AG08395 (cell line): ENCODE results near the gene SMAD3.

Source experiments
- DNase-seq: peaks from one replicate; pipeline ENCODE4 v3.0.0; 2012; ENCODE audit warnings: mixed read lengths, low spot score

The SMAD3 gene

DNA sequence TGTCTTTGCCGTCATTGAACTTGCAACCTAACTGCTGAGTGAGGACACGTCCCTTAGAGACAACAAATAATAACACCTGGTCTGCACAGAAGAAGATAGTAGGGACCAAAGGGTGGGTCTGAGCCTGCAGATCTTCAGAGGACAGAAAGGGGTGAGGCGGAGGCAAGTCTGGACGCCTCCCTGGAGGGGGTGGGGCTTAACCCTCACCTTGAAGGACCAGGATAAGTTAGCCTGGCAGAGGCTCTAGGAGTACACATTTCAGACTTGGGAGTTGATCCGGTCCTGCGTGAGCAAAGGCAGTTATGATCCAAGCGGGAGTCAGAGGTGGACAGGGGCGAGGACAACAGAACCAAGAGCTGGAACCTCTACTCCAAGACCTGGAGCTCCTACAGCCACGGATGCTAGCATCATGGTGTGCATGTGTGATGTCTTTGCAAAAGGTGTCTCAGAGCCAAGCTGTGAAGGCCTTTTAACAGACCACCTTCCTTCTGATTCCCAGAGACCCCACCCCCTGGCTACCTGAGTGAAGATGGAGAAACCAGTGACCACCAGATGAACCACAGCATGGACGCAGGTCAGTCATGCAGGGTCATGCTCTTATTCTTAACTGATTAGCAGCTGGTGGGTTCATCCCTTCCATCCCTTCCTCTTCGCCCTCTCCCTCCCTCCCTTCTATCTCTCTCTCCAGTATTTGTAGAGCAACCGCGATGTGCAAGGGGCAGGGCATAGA, 101.0 kb downstream of the SMAD3 start:
- no peak for DNase-seq

DNA sequence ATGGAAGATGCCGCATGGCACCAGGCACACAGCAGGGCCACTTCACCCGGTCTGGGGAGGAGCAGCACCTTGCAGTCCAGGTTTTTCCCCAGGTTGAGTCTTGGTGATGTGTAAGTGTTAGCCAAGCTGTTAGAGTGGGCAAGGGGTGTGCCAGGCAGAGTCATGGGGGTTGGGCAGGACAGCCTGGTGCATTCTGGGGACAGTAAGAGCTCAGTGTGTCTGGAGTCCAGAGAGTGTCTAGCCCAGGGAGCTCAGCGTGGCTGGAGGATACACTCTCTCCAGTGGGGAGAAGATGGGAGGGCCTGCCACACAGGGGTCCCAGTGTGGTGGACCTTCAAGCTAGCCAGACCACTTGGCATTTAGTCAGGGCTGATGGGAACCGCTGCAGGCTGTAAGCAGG, 101.7 kb downstream of the SMAD3 start:
- no peak for DNase-seq

DNA sequence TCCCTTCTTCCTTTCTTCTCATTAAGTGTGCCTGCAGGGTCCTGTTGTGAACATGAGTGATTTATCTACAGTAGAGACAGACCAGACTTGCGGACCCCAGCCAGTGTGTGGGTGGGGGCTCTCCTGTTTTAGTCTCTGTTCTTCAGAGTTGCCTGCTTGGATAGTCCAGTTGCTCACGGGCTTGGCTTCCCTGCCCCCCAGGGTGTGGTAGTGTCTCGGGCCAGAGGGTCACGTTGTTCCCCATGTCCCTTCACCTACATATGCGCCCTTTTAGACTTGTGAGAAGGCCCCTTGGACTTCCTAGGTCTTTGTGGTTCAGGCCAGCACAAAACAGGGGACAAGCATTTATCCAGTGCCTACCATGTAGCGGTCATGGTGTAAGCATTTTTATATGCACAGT, 103.3 kb downstream of the SMAD3 start:
- no peak for DNase-seq

DNA sequence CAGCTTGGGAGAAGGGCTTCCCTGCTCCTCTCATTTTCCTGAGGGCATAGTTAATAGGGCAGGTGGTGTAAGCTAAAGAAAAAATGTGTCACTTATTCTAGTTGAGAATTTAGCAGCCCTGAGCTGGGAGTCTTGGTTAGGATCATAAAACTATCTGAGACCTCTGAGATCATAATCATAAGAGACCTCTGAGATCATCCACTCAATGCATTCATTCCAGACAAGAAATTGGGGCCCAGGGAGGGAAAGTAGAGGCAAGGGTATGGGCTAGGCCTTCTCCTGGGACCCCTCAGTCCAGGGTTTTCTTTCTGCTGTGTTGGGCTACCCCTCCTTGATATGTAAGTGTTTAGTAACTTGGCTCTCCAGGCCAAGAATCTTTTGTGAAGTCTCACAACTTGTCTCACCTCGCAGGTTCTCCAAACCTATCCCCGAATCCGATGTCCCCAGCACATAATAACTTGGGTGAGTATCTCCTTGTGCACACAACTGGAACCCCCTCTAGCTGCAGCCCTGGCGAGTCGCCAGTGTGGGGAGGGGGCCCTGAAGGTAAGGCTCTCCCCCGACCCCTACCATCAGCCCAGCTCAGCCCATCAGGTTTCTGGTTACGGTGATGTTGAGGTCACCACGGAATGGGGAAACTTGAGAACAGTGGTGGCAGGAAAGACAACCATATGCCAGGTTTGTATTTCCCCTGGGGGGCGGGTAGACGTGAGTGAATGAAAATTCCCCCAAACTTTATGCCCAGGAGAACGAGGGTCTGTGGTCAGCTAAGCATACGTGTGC, 104.9 kb downstream of the SMAD3 start:
- no peak for DNase-seq

DNA sequence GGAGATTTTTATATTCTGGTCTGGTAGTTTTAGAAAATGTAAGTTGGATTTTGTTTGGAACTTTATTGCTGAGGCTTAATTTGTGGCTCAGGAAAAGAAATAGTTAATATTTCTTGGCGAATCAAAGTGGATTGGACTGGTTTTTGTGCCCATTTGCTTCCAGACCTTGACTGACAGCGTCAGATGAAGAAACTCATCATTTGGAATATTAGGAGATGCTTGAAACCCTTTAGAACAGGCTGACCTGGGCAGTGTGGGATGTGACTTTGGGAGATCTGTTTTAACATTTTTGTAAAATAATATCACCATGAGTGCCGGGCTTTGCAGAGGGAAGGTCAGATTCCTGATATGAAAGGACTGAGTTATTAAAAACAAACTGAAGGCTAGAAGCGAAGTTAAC, 106.1 kb downstream of the SMAD3 start:
- no peak for DNase-seq

DNA sequence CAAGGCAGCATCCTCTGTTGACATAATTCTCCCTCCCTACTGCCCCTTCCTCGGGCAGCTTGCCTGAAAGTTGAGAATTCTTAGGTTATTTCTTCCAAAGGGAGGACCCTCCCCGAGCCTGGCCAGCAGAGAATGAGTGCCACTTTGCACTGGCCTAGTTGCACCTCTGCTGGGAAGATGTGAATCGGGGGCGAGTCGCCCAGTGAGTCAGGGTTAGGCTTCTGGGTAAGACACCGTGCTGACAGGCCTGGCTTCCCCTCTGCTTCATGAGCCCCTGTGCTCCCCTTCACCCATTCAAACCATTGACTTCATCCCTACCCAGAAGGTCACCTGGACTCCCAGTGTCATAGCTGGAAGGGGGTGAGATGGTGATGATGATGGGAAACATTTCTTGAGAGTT, 106.8 kb downstream of the SMAD3 start:
- no peak for DNase-seq

DNA sequence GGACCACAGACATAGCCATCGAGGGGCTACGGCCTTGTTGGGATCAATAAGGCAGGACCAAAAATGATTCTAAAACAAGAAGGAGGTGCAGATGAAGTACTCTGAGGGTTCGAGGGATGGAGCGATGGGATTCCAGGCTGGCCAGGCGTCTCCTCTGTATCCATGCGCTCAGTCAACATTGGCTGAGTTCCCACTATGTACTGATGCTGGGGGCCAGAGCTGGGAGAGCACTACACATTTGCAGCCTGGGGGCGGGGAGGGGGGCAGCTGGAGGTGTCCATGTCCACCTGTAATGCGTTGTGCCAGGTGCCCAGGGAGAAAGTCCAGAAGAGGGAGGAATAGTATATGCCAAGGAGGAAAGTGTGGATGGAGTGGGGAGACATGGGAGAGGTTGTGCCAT, 107.6 kb downstream of the SMAD3 start:
- DNase-seq = no peak

DNA sequence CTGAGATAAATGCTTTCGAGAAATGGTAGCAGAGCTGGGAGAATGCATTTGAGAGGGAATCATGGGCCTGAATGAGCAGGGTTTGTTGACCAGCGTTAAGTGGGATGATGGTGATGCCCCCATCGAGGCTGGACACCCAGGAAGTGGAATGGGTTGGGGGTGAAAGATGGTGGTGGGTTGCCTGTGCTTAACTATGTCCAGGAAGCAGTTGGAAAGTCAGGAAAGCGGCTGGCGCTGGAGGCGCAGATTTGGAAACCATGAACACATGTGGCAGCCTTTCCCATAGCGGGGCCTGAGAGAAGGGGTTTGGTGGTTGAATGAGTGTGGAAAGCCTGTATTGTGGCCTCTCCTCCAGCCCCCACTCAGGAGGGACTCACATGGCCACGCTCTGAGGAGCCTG, 108.4 kb downstream of the SMAD3 start:
- no peak for DNase-seq

DNA sequence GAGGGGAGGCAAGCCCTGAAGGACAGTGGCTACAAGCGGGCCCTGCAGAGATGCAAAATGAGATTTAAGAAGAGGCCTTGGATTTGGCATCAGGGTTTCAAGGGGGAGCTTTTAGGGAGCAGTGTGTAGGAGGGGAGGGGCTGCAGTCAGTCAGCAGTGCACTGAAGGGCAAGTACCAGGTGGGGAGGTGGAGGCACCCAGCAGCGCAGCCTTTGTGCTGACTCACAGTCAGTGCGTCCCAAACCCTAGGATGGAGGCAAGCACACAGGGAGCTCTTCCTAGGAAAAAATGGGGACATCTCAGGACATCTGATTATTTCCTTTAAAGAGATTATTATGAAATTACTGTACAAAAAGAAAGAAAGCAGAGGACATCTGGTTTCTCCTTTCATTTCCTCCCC, 109.0 kb downstream of the SMAD3 start:
- no peak for DNase-seq

DNA sequence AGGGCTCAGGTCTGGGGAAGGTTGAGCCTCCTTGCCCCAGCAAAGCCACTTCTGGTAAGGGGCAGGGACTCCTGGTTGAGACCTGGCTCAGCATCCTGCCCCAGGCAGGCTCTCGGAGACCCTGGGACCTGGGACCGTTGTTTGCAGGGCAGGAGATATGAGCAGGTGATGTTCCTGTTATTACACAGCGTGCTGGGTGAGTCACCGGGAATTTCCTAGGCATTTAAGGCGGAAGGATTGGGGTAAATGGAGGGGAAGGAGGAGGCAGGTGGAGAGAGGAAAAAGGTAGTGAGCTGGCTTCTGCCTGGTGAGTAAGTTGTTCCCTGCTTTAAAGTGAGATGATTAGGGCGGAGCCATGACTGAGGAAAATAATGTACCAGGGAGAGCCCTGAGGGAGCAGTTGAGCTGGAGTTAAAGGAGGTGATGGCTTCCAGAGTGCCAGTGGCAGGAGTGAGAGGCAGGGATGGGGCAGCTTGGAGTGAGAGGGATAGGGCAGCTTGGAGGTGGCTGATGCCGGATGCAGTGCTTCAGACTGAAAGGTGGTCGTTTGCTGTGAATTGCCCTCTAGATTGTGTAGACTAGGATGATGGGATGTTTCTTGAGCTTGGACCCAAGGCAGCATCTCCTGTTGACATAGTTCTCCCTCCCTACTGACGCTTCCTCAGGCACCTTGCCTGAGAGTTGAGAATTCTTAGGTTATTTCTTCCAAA, 109.6 kb downstream of the SMAD3 start:
- DNase-seq = no peak

DNA sequence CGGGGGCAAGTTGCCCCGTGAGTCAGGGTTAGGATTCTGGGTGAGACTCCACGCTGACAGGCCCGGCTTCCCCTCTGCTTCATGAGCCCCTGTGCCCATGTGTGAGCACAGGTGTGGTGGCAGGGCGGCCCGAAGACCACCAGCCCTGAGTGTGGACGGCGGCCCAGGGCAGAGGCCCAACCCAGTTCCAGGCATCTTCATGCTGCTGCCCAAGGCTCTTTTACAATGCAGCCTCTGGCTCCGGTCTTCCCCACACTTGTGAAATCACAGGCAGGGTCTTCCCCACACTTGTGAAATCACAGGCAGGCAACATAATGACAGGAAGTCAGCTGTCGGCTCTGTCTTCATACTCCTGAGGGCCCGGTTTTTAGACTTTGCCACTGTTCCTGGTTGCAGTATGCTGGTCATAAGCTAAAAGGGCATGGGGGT, 110.3 kb downstream of the SMAD3 start:
- no peak for DNase-seq

DNA sequence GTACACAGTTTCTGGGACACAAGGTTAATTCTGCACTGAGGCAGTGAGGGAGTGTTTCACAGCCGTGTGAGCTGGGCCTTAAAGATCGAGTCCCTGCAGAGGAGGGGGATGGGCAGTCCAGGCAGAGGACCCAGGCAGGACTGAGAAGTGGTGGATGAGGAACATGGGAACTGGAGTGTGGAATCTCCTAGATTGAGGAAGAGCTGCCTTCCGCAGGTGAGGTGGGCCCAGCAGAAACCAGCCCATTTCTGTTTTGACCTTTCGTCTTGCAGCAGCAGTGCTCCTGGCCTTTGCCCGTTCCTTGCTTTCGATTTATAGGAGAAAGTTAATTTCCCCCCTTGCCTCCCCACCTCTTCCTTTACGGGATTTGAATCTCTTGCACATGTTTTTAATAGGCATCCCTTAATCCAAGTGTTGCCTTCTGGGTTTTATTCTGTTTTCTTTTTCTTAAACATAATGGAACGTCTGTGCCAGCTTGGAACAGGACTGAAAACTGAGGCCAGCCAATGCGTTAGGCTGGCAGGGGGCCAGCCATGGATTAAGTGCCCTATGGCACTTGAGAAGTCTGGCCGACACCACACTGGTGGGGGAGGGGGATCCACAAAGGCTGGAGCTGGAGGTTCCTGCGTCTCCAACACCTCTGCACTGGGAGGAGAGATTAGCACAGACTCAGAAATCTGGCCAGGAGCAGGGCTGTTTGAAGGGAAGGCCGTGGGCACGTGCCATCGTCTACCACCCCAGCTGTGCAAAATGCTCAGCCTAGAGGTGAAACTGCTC, 111.0 kb downstream of the SMAD3 start:
- DNase-seq = no peak

DNA sequence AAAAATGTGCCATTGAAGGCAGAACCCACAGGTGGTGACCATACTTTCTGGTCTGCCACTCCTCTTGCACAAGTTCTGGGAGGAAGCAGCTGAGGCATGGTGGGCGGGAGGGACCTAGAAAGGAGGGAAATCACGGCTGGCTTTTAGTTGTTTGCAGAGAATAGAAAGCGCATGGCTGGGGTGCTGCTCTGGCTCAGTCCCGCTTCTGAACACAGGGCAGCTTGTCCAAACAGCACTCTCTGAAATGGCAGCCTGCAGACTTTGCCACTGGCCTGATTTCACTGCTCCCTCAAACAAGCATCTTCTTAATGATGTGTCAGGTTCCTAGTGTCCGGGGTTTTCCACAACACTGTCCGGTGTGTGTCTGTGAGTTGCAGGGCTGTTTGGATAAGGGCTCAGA, 112.3 kb downstream of the SMAD3 start:
- DNase-seq = peak; percentile 47

DNA sequence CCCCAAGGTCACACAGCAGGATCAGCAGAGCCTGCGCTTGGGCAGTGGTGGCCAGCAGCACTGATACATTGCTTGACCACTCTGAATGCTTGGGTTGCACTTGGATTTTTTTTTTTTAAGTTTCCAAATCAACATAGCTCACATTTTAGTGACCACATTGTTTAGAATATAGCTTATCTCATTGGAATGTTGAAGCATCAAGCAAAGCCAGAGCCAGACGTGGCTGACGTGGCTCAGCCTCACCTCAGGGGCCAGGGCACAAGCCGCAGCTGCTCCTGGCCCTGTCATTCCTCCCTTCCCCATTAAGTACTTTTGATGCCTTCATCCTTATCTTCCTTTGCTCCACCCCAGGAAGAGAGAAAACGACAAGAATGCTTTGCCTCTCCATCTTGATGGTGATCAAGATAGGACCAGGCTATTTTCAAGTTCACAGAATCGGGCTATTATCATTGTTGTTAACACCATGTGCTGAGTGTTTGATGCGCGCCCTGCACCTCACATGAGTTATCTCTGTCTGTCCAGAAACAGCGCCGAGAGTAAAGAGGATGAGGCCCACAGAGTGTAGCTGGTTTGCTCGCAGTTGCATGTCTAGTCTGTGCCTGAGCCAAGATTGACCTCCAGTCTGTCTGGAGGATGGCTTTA, 113.3 kb downstream of the SMAD3 start:
- peak; percentile 93 for DNase-seq

DNA sequence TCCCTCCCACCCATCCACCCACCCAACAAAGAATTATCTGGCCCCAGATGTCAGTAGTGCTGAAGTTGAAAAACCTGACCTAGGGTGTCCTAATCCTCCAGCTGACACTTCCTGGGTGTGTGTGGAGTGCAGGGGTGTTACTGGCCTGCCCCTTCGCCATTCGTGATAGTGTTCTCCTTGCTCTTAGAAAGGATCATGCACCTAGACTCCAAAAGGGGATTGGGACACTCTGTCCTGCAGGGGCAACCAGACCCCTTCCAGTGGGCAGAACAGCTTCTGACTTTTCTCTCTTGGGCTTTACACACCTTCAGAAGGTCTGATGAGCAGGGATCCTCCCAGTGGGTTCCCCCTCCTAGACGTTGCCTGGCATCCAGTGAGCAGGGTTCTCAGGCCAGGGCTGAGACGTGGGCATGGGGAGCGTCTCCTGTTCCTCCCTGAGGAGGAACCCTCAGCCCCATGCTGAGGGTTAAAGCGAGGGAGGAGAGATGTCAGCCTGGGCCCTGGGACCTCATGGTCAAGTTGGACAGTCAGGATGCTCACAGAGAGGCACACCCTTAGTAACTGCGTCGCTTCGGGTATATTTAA, 114.1 kb downstream of the SMAD3 start:
- DNase-seq = no peak

DNA sequence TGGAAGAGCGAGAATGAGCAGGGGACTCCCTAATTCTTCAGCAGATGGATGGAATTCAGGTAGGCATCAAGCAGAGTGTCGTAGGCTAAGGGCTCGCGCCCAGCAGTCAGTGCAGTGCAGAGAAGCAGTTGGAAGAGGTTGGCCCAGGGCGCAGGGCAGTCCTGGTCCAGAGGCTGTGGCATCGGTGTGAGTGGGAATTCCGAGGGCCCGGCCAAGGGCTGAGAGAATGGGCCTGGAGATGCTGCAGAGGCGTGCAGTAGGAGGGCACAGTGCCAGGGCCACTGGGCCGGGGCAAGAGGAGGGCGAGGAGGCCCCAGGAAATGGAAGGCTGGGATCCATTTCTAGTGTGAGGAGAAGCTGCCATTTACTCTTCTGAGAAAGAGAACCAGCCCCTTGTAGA, 114.6 kb downstream of the SMAD3 start:
- DNase-seq = no peak

DNA sequence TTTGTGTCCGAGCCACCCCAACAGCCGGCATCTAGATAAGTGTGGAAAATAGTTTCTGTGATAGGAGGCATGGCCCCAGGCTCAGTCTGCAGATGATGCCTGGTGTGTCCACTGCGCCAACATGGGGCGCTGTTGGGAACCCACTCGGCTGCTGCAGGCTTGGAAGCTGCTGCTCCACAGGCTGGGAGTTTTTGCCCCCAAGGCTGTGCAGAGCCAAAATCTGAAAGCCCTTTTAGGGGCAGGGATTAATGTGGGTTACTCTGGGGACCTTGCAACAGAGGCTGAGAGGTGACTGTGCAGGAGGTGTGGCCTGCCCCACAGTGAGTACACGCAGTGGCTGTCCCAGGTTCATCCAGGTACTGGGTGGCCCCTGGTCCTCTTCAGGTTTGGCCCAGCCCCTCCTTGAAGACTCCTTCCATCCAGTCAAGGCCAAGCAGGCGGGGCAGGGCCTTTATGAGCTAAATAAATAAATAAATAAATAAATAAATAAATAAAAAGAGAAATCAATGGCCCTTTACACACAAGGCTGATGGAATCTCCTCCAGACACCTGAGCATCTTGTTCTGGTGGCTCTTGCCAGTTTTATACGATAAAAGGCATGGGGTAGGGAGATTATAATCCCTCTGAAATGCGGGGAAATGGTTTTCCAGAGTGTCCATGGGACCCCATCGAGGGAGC, 115.3 kb downstream of the SMAD3 start:
- DNase-seq = no peak

DNA sequence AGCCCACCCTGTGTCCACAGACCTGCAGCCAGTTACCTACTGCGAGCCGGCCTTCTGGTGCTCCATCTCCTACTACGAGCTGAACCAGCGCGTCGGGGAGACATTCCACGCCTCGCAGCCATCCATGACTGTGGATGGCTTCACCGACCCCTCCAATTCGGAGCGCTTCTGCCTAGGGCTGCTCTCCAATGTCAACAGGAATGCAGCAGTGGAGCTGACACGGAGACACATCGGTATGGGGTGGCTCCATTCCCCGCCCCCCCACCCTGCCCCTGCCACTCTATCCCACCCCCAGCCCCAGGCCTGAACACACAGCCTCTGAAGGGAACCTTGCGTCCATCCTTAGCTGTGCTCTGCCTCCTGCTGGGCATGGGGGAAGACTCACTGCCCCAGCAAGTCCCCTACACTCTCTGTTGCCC, 115.8 kb downstream of the SMAD3 start:
- DNase-seq = no peak

DNA sequence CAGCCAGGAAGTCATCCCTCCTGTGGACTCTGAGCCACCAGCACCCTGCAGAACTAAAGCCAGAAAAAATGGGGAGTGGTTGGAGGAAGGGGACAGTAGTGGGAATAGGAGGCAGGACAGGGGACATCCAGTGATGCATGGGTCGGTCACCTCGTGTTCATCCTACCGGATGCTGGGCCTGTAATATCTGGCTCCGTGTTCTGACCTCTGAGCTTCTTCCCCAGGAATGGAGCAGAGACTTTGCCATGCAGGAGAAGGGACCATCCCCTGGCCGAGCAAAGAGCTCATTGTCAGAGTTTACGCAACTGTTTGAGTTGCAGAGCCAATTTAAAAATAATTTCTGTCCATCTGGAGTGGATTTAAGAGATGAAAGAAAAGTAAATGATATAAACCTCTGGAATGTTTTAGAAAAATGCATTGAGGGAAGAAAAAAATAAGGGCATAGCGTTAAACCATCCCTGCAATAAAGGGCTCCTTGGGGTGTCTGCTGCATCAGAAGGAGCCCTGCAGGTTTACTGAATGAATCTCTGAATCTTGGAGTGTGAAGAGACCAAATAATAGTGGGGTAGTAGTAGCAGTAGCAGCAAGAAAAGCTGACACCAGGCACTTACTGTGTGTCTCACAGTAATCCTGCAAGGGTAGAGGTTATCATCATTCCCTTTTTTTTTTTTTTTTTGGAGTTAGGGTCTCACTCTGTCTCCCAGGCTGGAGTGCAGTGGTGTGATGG, 118.2 kb downstream of the SMAD3 start:
- DNase-seq = peak; percentile 83
